CD4-positive, alpha-beta T cell (primary cell): ENCODE measurements around the gene WDR27. TPM values are rescaled to one million over a fixed set of nuclear protein-coding genes. Genes with fewer than 3 reads are reported as not detected.

Experiments used
- ATAC-seq: fragments of 200-7000 bp; cut with Tn5 transposase; one replicate; pipeline ENCODE4 v1.10.0; 2022; ENCODE audit warnings: mild to moderate bottlenecking; ENCODE audit not compliant: poor library complexity
- CTCF ChIA-PET: fragments of 350-600 bp; sonication (Branson Sonifier 250); formaldehyde crosslinking; loops from one replicate; lab custom pipeline; 2021; ENCODE audit warnings: antibody characterized with exemption, inconsistent platforms; lab: Charles Lee
- POLR2A ChIA-PET: fragments of 350-600 bp; sonication (Branson Sonifier 250); formaldehyde crosslinking; loops from one replicate; lab custom pipeline; 2021; ENCODE audit warnings: antibody characterized with exemption, inconsistent platforms; lab: Charles Lee
- DNase-seq, 14 experiments: peaks; one replicate each; pipeline ENCODE4 v3.0.0-alpha.2; 2013 to 2020; ENCODE audit warnings: mixed read lengths in 2 of 14
- H3K27ac ChIP-seq, 2 donors: one replicate each; pipeline versions ENCODE4 v1.5.1 to v1.7.0; 2013; ENCODE audit warnings: low read length in 2 of 2, low read depth in 1 of 2, mild to moderate bottlenecking in 1 of 2
- H3K27me3 ChIP-seq, 2 experiments: 1 replicate in 1 of 2; 2 replicates in 1 of 2; pipeline versions ENCODE4 v1.6.1 to v1.7.0; 2013; ENCODE audit warnings: low read length in 2 of 2, control low read depth in 1 of 2, mild to moderate bottlenecking in 1 of 2, moderate library complexity in 1 of 2; ENCODE audit not compliant: insufficient read depth in 2 of 2, control insufficient read depth in 1 of 2
- H3K36me3 ChIP-seq: one replicate; pipeline ENCODE4 v1.6.1; 2013; ENCODE audit warnings: low read length, control low read depth; ENCODE audit not compliant: insufficient read depth
- H3K4me1 ChIP-seq: one replicate; pipeline ENCODE4 v1.6.1; 2013; ENCODE audit warnings: low read length, control low read depth; ENCODE audit not compliant: insufficient read depth
- H3K4me3 ChIP-seq: one replicate; pipeline ENCODE4 v1.5.1; 2013; ENCODE audit warnings: mild to moderate bottlenecking, low read length, moderate library complexity
- H3K9me3 ChIP-seq, 2 experiments: 1 replicate in 1 of 2; 2 replicates in 1 of 2; pipeline versions ENCODE4 v1.6.1 to v1.7.0; 2013; ENCODE audit warnings: low read length in 2 of 2, mild to moderate bottlenecking in 2 of 2, control low read depth in 1 of 2, moderate library complexity in 1 of 2; ENCODE audit not compliant: control insufficient read depth in 1 of 2, insufficient read depth in 1 of 2
- H3K27ac Mint-ChIP-seq: one replicate; pipeline ENCODE4 v1.8.0; 2020; ENCODE audit warnings: mixed read lengths
- H3K27me3 Mint-ChIP-seq: one replicate; pipeline ENCODE4 v1.8.0; 2021; ENCODE audit warnings: mixed read lengths
- H3K36me3 Mint-ChIP-seq: one replicate; pipeline ENCODE4 v1.8.0; 2021; ENCODE audit warnings: low read depth, mixed read lengths
- H3K4me1 Mint-ChIP-seq: one replicate; pipeline ENCODE4 v1.8.0; 2021; ENCODE audit warnings: low read depth, mixed read lengths
- H3K4me3 Mint-ChIP-seq: one replicate; pipeline ENCODE4 v1.8.0; 2020; ENCODE audit warnings: mild to moderate bottlenecking, mixed read lengths
- H3K9me3 Mint-ChIP-seq: one replicate; pipeline ENCODE4 v1.8.0; 2020; ENCODE audit warnings: mixed read lengths
- CTCF ChIP-seq: fragments of 200-600 bp; IDR thresholded peaks from one replicate; pipeline ENCODE4 v1.8.0; 2022; ENCODE audit warnings: antibody characterized with exemption, mild to moderate bottlenecking
- intact Hi-C, 2 experiments: fragments of 100-400 bp; cut with DNase I in 1 of 2; cut with micrococcal nuclease in 1 of 2; formaldehyde crosslinking; loops; one replicate each; pipeline versions ENCODE4 v1.15.1 to v1.9.0; 2023 to 2025; cut with DNase I, micrococcal nuclease
- total RNA-seq, 174 experiments: library from RNA in 2 of 174; stranded (reverse) in 2 of 174; gene quantifications; one replicate each; pipeline ENCODE4 v1.2.3 and lab custom pipeline; 2021 to 2026

WDR27 gene
- total RNA-seq, 2 experiments from 2014 or later, result 22.0 to 23.5 TPM

DNA sequence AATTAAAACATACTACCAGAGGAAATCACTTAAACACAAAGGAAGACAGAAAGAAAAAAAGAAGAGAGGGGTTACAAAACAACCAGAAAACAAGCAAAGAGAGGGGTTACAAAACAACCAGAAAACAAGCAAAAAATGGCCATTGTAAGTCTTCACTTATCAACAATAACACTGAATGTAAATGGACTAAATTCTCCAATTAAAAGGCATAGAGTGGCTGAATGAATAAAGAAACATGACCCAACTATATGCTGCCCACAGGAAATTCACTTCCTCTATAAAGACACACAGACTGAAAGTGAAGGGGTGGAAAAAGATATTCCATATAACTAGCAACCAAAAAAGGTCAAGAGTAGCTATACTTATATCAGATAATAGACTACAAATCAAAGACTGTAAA is 180.0 kb downstream of the WDR27 start:
- TF ChIP-seq CTCF, result no peak
- Mint-ChIP-seq H3K27me3 (no peaks in the 10 kb centered on the region), H3K4me1 (no peaks in the 10 kb centered on the region)

GRCh38 chr6:169520104-169520503 is 181.7 kb downstream of the WDR27 start:
- Mint-ChIP-seq H3K4me1 (no peaks in the 10 kb centered on the region), H3K27me3 (no peaks in the 10 kb centered on the region), H3K27ac (no peak overlapping the region), H3K36me3 (peaks cover 10% of the 10 kb centered on the region), H3K9me3 (peaks cover 12% of the 10 kb centered on the region), H3K4me3 (no peak overlapping the region)
- Histone ChIP-seq H3K4me3 (no peak overlapping the region), H3K4me1 (no peaks in the 10 kb centered on the region), H3K9me3 (peaks cover 7 to 15% of the 10 kb centered on the region in 2 experiments), H3K27me3 (no peaks in the 10 kb centered on the region), H3K27ac (no peak overlapping the region), H3K36me3 (no peaks in the 10 kb centered on the region)
- DNase-seq, result no peak
- ChIA-PET CTCF (no interaction called here), POLR2A (no interaction called here)
- intact Hi-C loops, result no loop called here
- no peak for ATAC-seq
- TF ChIP-seq CTCF, result no peak

More for the DNA sequence above, 180.0 kb downstream of the WDR27 start:
- intact Hi-C loops, result no loop called here
- peaks cover 10% of the 10 kb centered on the region for H3K36me3 Mint-ChIP-seq
- H3K4me3 ChIP-seq, result no peak overlapping the region
- H3K4me1 ChIP-seq, result no peaks in the 10 kb centered on the region
- H3K9me3 Mint-ChIP-seq, result peaks cover 12% of the 10 kb centered on the region
- DNase-seq (no peak), ATAC-seq (no peak)
- H3K27ac ChIP-seq, result no peak overlapping the region
- H3K27ac Mint-ChIP-seq, result no peak overlapping the region
- ChIA-PET POLR2A (no interaction called here), CTCF (no interaction called here)
- no peaks in the 10 kb centered on the region for H3K36me3 ChIP-seq
- peaks cover 7 to 15% of the 10 kb centered on the region in 2 experiments for H3K9me3 ChIP-seq
- H3K27me3 ChIP-seq, result no peaks in the 10 kb centered on the region
- no peak overlapping the region for H3K4me3 Mint-ChIP-seq

DNA sequence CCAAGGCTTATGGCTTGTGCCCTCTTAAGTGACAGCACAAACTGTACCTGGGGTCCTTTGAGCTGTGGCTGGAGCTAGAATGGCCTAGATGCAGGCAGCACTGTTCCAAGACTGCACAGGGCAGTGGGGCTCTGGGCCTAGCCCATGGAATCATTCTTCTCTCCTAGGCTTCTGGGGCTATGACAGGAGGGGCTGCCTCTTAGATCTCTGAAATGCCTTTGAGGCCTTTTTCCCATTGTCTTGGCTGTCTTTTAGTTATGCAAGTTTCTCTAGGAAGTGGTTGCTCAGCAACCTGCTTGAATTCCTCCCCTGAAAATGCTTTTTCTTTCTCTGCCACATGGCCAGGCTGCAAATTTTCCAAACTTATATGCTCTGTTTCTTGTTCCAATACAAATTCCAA is 183.4 kb downstream of the WDR27 start:
- intact Hi-C loops, result no loop called here
- Histone ChIP-seq H3K4me3 (no peak overlapping the region), H3K27ac (no peak overlapping the region), H3K9me3 (peaks cover 7 to 15% of the 10 kb centered on the region in 2 experiments), H3K4me1 (no peaks in the 10 kb centered on the region), H3K27me3 (no peaks in the 10 kb centered on the region), H3K36me3 (no peaks in the 10 kb centered on the region)
- ChIA-PET CTCF (no interaction called here), POLR2A (no interaction called here)
- no peak overlapping the region for H3K4me3 Mint-ChIP-seq
- TF ChIP-seq CTCF, result no peak
- peaks cover 12% of the 10 kb centered on the region for H3K9me3 Mint-ChIP-seq
- no peak overlapping the region for H3K27ac Mint-ChIP-seq
- peaks cover 10% of the 10 kb centered on the region for H3K36me3 Mint-ChIP-seq
- no peak for DNase-seq
- H3K4me1 Mint-ChIP-seq, result no peaks in the 10 kb centered on the region
- no peaks in the 10 kb centered on the region for H3K27me3 Mint-ChIP-seq
- no peak for ATAC-seq
